ENCODE data around the gene RSPO3. TPM values are rescaled to one million over a fixed set of nuclear protein-coding genes. Genes with fewer than 3 reads are reported as not detected.
"Not testable (repeated sequence)": the region's sequence is repeated elsewhere in the genome, so short reads cannot be mapped to it uniquely, and the experiment has no call there.

RSPO3 gene
- total RNA-seq, 4 donors from 2014 or later, result 23.5 to 70.6 (median 45.0) TPM

DNA sequence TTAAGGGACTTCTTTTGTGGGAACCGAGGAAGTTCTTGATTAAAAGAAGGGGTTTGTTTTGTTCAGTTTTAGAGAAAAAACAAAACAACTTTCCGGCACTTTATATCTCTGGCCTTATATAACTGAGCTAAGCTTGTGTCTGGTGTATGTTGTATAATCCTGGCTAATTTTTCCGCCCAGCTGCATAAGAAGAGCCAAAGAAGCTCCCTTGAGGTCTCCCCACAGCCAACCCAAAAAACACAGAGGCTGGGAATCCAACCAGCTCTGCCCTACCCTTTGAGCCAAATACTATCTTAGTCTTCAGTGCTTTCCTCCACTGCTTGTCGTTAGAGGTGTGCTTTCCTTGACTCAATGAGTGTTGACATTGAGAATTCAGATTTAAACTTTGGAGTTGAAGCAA is 102.7 kb downstream of the RSPO3 start:
- Histone ChIP-seq H3K4me3 (no peak overlapping the region), H3K36me3 (no peaks in the 10 kb centered on the region), H3K27me3 (no peaks in the 10 kb centered on the region), H3K4me1 (no peaks in the 10 kb centered on the region), H3K27ac (no peak overlapping the region), H3K9me3 (no peaks in the 10 kb centered on the region)
- intact Hi-C loops (cut with DNase I; ENCODE audit: low total_unique reads), result no loop called here
- no peak for DNase-seq
- TF ChIP-seq, protein P1, sequence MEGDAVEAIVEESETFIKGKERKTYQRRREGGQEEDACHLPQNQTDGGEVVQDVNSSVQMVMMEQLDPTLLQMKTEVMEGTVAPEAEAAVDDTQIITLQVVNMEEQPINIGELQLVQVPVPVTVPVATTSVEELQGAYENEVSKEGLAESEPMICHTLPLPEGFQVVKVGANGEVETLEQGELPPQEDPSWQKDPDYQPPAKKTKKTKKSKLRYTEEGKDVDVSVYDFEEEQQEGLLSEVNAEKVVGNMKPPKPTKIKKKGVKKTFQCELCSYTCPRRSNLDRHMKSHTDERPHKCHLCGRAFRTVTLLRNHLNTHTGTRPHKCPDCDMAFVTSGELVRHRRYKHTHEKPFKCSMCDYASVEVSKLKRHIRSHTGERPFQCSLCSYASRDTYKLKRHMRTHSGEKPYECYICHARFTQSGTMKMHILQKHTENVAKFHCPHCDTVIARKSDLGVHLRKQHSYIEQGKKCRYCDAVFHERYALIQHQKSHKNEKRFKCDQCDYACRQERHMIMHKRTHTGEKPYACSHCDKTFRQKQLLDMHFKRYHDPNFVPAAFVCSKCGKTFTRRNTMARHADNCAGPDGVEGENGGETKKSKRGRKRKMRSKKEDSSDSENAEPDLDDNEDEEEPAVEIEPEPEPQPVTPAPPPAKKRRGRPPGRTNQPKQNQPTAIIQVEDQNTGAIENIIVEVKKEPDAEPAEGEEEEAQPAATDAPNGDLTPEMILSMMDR (IDR thresholded peaks at IDR 0.05), result no peak
- TF ChIP-seq POLR2A (IDR thresholded peaks at IDR 0.05), result no peak

DNA sequence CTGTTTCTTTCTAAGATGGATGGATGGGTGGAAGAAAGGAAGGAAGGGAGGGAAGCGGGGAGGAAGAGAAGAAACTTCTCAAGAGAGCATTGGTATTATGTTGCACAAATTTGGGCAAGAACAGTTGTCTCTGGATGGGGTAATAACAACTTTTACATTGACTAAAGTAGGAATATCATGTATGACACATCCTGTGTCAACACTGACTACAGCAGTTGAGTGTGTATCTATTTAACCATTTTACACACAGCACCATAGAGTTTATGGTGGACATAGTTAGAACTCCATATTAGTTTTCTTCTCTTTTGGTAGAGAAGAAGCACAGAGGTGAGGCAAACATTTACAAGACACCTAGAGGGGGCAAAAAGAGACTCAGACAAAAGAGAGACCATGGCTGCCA is 103.9 kb downstream of the RSPO3 start:
- H3K36me3 ChIP-seq, result no peaks in the 10 kb centered on the region
- H3K27me3 ChIP-seq, result no peaks in the 10 kb centered on the region
- H3K27ac ChIP-seq, result no peak overlapping the region
- intact Hi-C loops (cut with DNase I; ENCODE audit: low total_unique reads), result no loop called here
- no peaks in the 10 kb centered on the region for H3K9me3 ChIP-seq
- H3K4me1 ChIP-seq, result no peaks in the 10 kb centered on the region
- H3K4me3 ChIP-seq, result no peak overlapping the region
- no peak for DNase-seq
- TF ChIP-seq POLR2A (IDR thresholded peaks at IDR 0.05), result no peak
- TF ChIP-seq, protein P1 (IDR thresholded peaks at IDR 0.05), result no peak

DNA sequence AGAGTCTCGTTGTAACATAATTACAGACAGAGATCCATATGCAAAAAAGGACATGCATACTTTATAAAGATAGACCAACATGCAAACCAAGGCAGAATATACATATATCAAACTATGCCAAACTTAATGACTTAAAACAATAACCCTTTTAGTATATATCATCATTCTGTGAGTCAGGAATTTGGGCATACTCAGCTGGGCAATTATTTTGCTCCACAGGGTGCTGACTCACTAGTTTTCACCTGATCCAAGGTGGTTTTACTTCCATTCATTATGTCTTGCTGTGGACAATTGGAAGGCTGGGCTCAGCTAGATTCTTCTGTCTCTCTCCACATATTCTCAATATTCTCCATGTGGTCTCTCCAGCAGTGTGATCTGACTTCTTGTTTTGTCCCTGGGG is 107.0 kb downstream of the RSPO3 start:
- Histone ChIP-seq H3K27me3 (no peaks in the 10 kb centered on the region), H3K4me3 (no peak overlapping the region), H3K27ac (no peak overlapping the region), H3K9me3 (no peaks in the 10 kb centered on the region), H3K4me1 (no peaks in the 10 kb centered on the region), H3K36me3 (no peaks in the 10 kb centered on the region)
- TF ChIP-seq POLR2A (IDR thresholded peaks at IDR 0.05), result no peak
- TF ChIP-seq, protein P1 (IDR thresholded peaks at IDR 0.05), result no peak
- no peak for DNase-seq
- intact Hi-C loops (cut with DNase I; ENCODE audit: low total_unique reads), result no loop called here

DNA sequence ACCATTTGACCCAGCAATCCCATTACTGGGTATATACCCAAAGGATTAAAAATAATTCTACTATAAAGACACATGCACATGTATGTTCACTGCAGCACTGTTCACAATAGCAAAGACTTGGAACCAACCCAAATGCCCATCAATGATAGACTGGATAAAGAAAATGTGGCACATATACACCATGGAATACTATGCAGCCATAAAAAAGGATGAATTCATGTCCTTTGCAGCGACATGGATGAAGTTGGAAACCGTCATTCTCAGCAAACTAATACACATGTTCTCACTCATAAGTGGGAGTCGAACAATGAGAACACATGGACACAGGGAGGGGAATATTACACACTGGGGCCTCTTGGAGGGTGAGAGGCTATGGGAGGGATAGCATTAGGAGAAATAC is 115.3 kb downstream of the RSPO3 start:
- H3K27ac ChIP-seq; DNase-seq; H3K9me3 ChIP-seq; H3K4me1 ChIP-seq; intact Hi-C loops (cut with DNase I; ENCODE audit: low total_unique reads); H3K27me3 ChIP-seq; H3K36me3 ChIP-seq; H3K4me3 ChIP-seq: not testable (repeated sequence)

DNA sequence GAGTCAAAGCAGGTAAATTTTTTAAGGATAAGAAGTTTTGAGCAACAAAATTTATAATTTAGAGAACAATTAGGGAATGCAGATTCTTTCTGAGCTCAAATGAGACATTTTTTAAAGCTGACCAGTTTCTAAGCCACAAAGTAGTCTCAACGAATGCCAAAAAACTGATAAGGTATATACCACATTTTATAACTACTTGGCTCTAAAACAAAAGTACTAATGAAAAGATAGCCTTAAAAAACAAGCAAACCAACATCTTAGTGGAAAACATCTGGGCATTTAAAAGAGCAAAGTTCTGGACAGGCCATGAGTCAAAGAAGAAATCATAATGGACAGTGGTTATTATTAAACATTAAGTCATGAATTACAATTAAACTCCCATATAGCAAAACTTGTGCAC is 125.0 kb downstream of the RSPO3 start:
- no peak overlapping the region for H3K27ac ChIP-seq
- no peak overlapping the region for H3K4me3 ChIP-seq
- no peaks in the 10 kb centered on the region for H3K27me3 ChIP-seq
- no peaks in the 10 kb centered on the region for H3K9me3 ChIP-seq
- no peaks in the 10 kb centered on the region for H3K4me1 ChIP-seq
- H3K36me3 ChIP-seq, result no peaks in the 10 kb centered on the region
- TF ChIP-seq, protein P1 (IDR thresholded peaks at IDR 0.05), result no peak
- TF ChIP-seq POLR2A (IDR thresholded peaks at IDR 0.05), result no peak
- no peak for DNase-seq
- intact Hi-C loops (cut with DNase I; ENCODE audit: low total_unique reads), result no loop called here

Other genes starting within 250 kb of the RSPO3 start
- 100 to 1,000 TPM in 1 of 4 donors, 10 to 100 TPM in 3; 25.9 to 102 (median 57.9) TPM for gene RNF146, start 148.2 kb downstream of the RSPO3 start, total RNA-seq
- 100 to 1,000 TPM in 1 of 4 donors, 10 to 100 TPM in 2, 1 to 10 TPM in 1; 7.4 to 109 (median 18.5) TPM for gene ECHDC1, start 224.9 kb downstream of the RSPO3 start, total RNA-seq

Measured in uterus (tissue), 4 donors.